Endothelial cell of umbilical vein (primary cell): ENCODE results near the gene ACP5. TPM values are rescaled to one million over a fixed set of nuclear protein-coding genes. Genes with fewer than 3 reads are reported as not detected.
A peak's percentile ranks its signal among the peaks of the same experiment; 100 is the strongest.

Experiments used
- BruUV-seq: library from RNA; stranded (reverse); fragments of 400-500 nt; replicated peaks from 2 replicates; lab custom pipeline; 2021; lab: Mats Ljungman, UMichigan
- CTCF ChIA-PET: fragments of 300-600, 350-600 bp; sonication (Branson Sonifier 250); formaldehyde crosslinking; loops from one replicate; lab custom pipeline; 2021; ENCODE audit warnings: antibody characterized with exemption, inconsistent platforms; lab: Charles Lee
- POLR2A ChIA-PET: fragments of 300-600, 350-600 bp; sonication (Branson Sonifier 250); formaldehyde crosslinking; loops from one replicate; lab custom pipeline; 2021; ENCODE audit warnings: antibody characterized with exemption, inconsistent platforms; lab: Charles Lee
- DNase-seq: peaks from one replicate; pipeline ENCODE4 v3.0.0-alpha.2; 2011; ENCODE audit warnings: low read depth, low spot score
- FAIRE-seq: peaks from 2 replicates; lab custom pipeline; 2011; peaks lifted over from hg19 to GRCh38; lab: Jason Lieb, UNC
- H2AFZ ChIP-seq: 2 replicates; pipeline ENCODE4 v1.6.0; 2012; ENCODE audit warnings: low read depth, low read length, control low read depth, inconsistent platforms
- H3K27ac ChIP-seq: 2 replicates; pipeline ENCODE4 v1.5.1; 2011; ENCODE audit warnings: low read depth, mild to moderate bottlenecking, control low read depth, low read length, moderate library complexity; ENCODE audit not compliant: insufficient read depth
- H3K27me3 ChIP-seq, 2 experiments: 2 replicates each; pipeline versions ENCODE4 v1.6.0 to v1.6.1; 2011; ENCODE audit warnings: low read length in 2 of 2, mixed read lengths in 1 of 2; ENCODE audit not compliant: control insufficient read depth in 2 of 2, insufficient read depth in 2 of 2
- H3K36me3 ChIP-seq, 2 experiments: 2 replicates in 1 of 2; 3 replicates in 1 of 2; pipeline ENCODE4 v1.5.1; 2011; ENCODE audit warnings: low read length in 2 of 2, mild to moderate bottlenecking in 1 of 2, moderate library complexity in 1 of 2; ENCODE audit not compliant: control insufficient read depth in 2 of 2, insufficient read depth in 2 of 2; ENCODE audit errors: extremely low read depth in 1 of 2
- H3K4me1 ChIP-seq: 3 replicates; pipeline ENCODE4 v1.5.1; 2011; ENCODE audit warnings: mild to moderate bottlenecking, low read length; ENCODE audit not compliant: control insufficient read depth, insufficient read depth; ENCODE audit errors: extremely low read depth
- H3K4me2 ChIP-seq: 2 replicates; pipeline ENCODE4 v1.6.1; 2011; ENCODE audit warnings: low read length, control low read depth, mixed read lengths; ENCODE audit not compliant: insufficient read depth
- H3K4me3 ChIP-seq, 3 experiments: fragments of 200-600 bp in 1 of 3; sonication (generic), shearing (Covaris generic) in 1 of 3; replicated peaks in 1 of 3; 2 replicates each; pipeline ENCODE4 v1.5.1; 2011 to 2016; ENCODE audit warnings: control low read depth in 3 of 3, low read length in 3 of 3, mild to moderate bottlenecking in 2 of 3, inconsistent platforms in 1 of 3, low read depth in 1 of 3, moderate library complexity in 1 of 3; ENCODE audit not compliant: insufficient read depth in 1 of 3
- H3K79me2 ChIP-seq: 2 replicates; pipeline ENCODE4 v1.6.0; 2012; ENCODE audit warnings: low read length, inconsistent platforms; ENCODE audit not compliant: control insufficient read depth, insufficient read depth
- H3K9ac ChIP-seq: replicated peaks from 2 replicates; pipeline ENCODE3; 2011; ENCODE audit warnings: low read length, control low read depth; ENCODE audit not compliant: insufficient read depth; ENCODE audit errors: extremely low read depth
- H3K9me1 ChIP-seq: replicated peaks from 3 replicates; pipeline ENCODE4 v1.6.0; 2011; ENCODE audit warnings: mild to moderate bottlenecking, low read length; ENCODE audit not compliant: control insufficient read depth, insufficient read depth; ENCODE audit errors: extremely low read depth
- H3K9me3 ChIP-seq: replicated peaks from 2 replicates; pipeline ENCODE4 v1.5.1; 2012; ENCODE audit warnings: low read length, inconsistent platforms; ENCODE audit not compliant: control insufficient read depth, insufficient read depth
- H4K20me1 ChIP-seq: replicated peaks from 2 replicates; pipeline ENCODE3; 2011; ENCODE audit warnings: mild to moderate bottlenecking, low read length; ENCODE audit not compliant: control insufficient read depth, insufficient read depth; ENCODE audit errors: extremely low read depth
- CTCF ChIP-seq, 2 donors: IDR thresholded peaks; 1 replicate in 1 of 2; 2 replicates in 1 of 2; pipeline ENCODE4 v1.5.1; 2011; ENCODE audit warnings: low read length in 2 of 2, mild to moderate bottlenecking in 2 of 2, moderate library complexity in 2 of 2, control low read depth in 1 of 2, inconsistent platforms in 1 of 2, low read depth in 1 of 2; ENCODE audit not compliant: insufficient read depth in 1 of 2; ENCODE audit errors: extremely low read depth in 1 of 2
- EZH2 ChIP-seq: IDR thresholded peaks from 2 replicates; pipeline ENCODE4 v1.6.1; 2012; ENCODE audit warnings: borderline replicate concordance, low read depth, mild to moderate bottlenecking, moderate library complexity, low read length, inconsistent platforms; ENCODE audit not compliant: severe bottlenecking
- FOS ChIP-seq: IDR thresholded peaks from 2 replicates; pipeline ENCODE4 v1.6.1; 2011; ENCODE audit warnings: mild to moderate bottlenecking, low read length, moderate library complexity, borderline replicate concordance; ENCODE audit not compliant: insufficient read depth
- GATA2 ChIP-seq: IDR thresholded peaks from 2 replicates; pipeline ENCODE4 v1.7.0; 2011; ENCODE audit warnings: low read depth, mild to moderate bottlenecking, moderate library complexity, mixed read lengths, low read length; ENCODE audit not compliant: insufficient read length, insufficient read depth
- JUN ChIP-seq: IDR thresholded peaks from 2 replicates; pipeline ENCODE4 v1.6.1; 2011; ENCODE audit warnings: borderline replicate concordance, low read depth; ENCODE audit not compliant: insufficient read length, insufficient read depth
- MAX ChIP-seq: IDR thresholded peaks from 2 replicates; pipeline ENCODE4 v1.6.1; 2011; ENCODE audit not compliant: insufficient read depth, insufficient read length
- MYC ChIP-seq: IDR thresholded peaks from one replicate; pipeline ENCODE4 v1.6.1; 2011; ENCODE audit warnings: mild to moderate bottlenecking, low read depth, low read length
- POLR2A ChIP-seq: IDR thresholded peaks from 2 replicates; pipeline ENCODE4 v1.6.1; 2012; ENCODE audit warnings: low read depth, mild to moderate bottlenecking, control low read depth, low read length
- POLR2AphosphoS5 ChIP-seq: IDR thresholded peaks from 2 replicates; pipeline ENCODE4 v1.6.1; 2012; ENCODE audit warnings: low read depth, mild to moderate bottlenecking, control low read depth, low read length, moderate library complexity; ENCODE audit not compliant: insufficient read depth
- dilution Hi-C: fragments of 300-500 bp; cut with MboI; formaldehyde crosslinking; loops from one replicate; pipeline ENCODE4 v1.15.0; 2019; ENCODE audit warnings: low sequenced_read_pairs; ENCODE audit not compliant: extremely low pct_ligation_motif_present
- intact Hi-C: fragments of 100-400 bp; cut with micrococcal nuclease; formaldehyde crosslinking; loops from one replicate; pipeline ENCODE4 v1.10.0; 2022
- polyA plus RNA-seq, 4 experiments: library from polyadenylated mRNA; depleted of rRNA in 3 of 4; stranded (reverse) in 3 of 4; unstranded in 1 of 4; fragments of >200 nt; gene quantifications; 2 replicates each; pipeline versions ENCODE4 v1.2.1 to v1.2.3, GENCODE V29; 2011 to 2012; ENCODE audit warnings: missing spikeins in 1 of 4
- total RNA-seq: library from RNA; stranded (reverse); gene quantifications from 2 replicates; pipeline ENCODE4 v1.2.3, GENCODE V29; 2021

The ACP5 gene
- total and polyA plus RNA-seq, 2 donors (not counting 3 experiments of a cell fraction or from before 2014, with no cell fraction given), result 1.3 TPM; not detected in 1

- no TSS peak for BruUV-seq
- Histone ChIP-seq H3K4me3 (no peak within 1 kb of the TSS), H3K9me3 (no peaks in the 10 kb centered on the region), H3K27ac (no peak within 1 kb of the TSS), H3K4me2 (no peak within 1 kb of the TSS), H3K9me1 (no peaks in the 10 kb centered on the region), H3K4me1 (peaks cover 5% of the 10 kb centered on the region), H3K9ac (no peak within 1 kb of the TSS), H3K79me2 (no peaks in the 10 kb centered on the region), H4K20me1 (no peaks in the 10 kb centered on the region), H3K36me3 (no peaks in the 10 kb centered on the region), H3K27me3 (peaks cover 5 to 9% of the 10 kb centered on the region in 2 experiments), H2AFZ (no peak within 1 kb of the TSS)
- CTCF ChIA-PET, result no interaction called here
- peak; percentile 15 for DNase-seq
- intact Hi-C loops, result loop anchor here (5.0 kb wide), 1 partner anchor 41 kb away; no protein-coding TSS in a partner anchor
- POLR2A ChIA-PET, result no interaction called here
- dilution Hi-C loops, result no loop called here
- TF ChIP-seq EZH2 (no peak), CTCF (IDR thresholded peaks at IDR 0.05; ENCODE audit: extremely low read depth in 1 of 2, insufficient read depth in 1 of 2, low read depth in 1 of 2, low read length in 2 of 2) (no peak), MYC (no peak), FOS (no peak), JUN (no peak), GATA2 (no peak), MAX (no peak), POLR2A (no peak), POLR2AphosphoS5 (no peak)
- no peak for FAIRE-seq
These were observed 39.0 kb downstream of the ACP5 start, which contains the start of gene CNN1 for GRCh38 chr19:11538232-11539036. Gene CNN1, plus strand, starts transcription at chr19:11538851. Its CDS starts 77 bp downstream, at chr19:11538928.
